ENCODE results near the gene SLC4A3.

DNA sequence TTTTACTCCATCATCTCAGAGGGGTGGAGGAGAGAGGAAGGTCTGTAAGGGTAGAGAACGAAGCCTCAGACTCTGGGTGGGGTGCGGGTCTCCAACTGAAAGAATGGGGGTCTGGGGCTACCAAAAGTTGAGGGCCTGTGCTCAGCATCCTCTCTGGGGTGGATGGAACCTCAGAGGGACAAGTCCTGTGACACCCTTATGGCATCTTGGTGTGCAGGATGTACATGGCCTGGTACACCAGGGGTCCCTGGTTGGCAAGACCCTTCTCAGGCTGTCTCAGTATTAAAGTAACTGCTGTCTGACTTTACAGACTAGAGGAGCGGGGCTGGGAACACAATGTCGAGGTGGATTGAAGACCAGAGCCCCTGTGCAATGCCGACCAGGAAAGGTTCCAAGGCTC is 2.3 kb upstream of the SLC4A3 start:
- TF ChIP-seq SUZ12 (IDR thresholded peaks at IDR 0.05; ENCODE audit: extremely low read depth, insufficient read depth, insufficient read length) (no peak), YY1 (IDR thresholded peaks at IDR 0.05; ENCODE audit: insufficient read depth, insufficient read length) (no peak)
